ENCODE measurements around the gene NPFFR1. TPM values are rescaled to one million over a fixed set of nuclear protein-coding genes. Genes with fewer than 3 reads are reported as not detected.

Gene NPFFR1
- total RNA-seq, 4 donors from 2014 or later: 0.19 to 0.32 TPM; not detected in 2

GRCh38 chr10:70268376-70268775 is 15.4 kb downstream of the NPFFR1 start:
- peaks cover 0 to 22% (median 0%) of the 10 kb centered on the region in 3 donors for H3K4me1 ChIP-seq
- intact Hi-C loops (cut with DNase I): no loop called here
- no peak for DNase-seq
- no peak overlapping the region for H3K4me3 ChIP-seq
- no peak overlapping the region for H3K27ac ChIP-seq
- 88 to 89% methylated on average over 3 to 4 of the region's 4 CpGs for WGBS, 2 donors
- TF ChIP-seq, protein P1, sequence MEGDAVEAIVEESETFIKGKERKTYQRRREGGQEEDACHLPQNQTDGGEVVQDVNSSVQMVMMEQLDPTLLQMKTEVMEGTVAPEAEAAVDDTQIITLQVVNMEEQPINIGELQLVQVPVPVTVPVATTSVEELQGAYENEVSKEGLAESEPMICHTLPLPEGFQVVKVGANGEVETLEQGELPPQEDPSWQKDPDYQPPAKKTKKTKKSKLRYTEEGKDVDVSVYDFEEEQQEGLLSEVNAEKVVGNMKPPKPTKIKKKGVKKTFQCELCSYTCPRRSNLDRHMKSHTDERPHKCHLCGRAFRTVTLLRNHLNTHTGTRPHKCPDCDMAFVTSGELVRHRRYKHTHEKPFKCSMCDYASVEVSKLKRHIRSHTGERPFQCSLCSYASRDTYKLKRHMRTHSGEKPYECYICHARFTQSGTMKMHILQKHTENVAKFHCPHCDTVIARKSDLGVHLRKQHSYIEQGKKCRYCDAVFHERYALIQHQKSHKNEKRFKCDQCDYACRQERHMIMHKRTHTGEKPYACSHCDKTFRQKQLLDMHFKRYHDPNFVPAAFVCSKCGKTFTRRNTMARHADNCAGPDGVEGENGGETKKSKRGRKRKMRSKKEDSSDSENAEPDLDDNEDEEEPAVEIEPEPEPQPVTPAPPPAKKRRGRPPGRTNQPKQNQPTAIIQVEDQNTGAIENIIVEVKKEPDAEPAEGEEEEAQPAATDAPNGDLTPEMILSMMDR (IDR thresholded peaks at IDR 0.05): no peak
- no peak for TF ChIP-seq POLR2A (IDR thresholded peaks at IDR 0.05)
- H3K36me3 ChIP-seq: no peaks in the 10 kb centered on the region
- no peaks in the 10 kb centered on the region for H3K9me3 ChIP-seq
- peaks cover 0 to 5% (median 0%) of the 10 kb centered on the region in 4 donors for H3K27me3 ChIP-seq

GRCh38 chr10:70267161-70267933 is 16.5 kb downstream of the NPFFR1 start:
- intact Hi-C loops (cut with DNase I): no loop called here
- DNase-seq: no peak
- peak overlapping the region in 1 of 4 donors; percentile 21 for H3K27ac ChIP-seq

DNA sequence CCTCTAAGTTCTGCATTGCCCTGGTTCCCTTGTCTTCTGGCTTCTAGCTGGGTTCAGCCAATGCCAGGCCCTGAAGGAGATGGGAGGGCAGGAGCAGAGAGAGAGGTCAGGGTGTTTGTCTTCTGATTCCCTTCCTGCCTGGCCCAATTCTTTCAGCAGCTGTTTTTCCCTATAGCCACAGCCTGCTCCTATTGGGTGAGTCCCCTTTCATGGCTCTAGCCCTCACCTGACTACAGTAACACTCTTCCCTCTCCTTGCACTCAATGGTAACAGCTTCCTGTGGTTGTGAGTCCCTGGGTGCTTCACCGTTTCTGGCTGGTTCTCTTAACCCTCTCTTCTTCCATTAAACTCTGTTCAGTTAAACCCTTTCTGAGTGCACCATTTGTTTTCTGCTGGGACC is 17.1 kb downstream of the NPFFR1 start:
- peaks cover 0 to 11% (median 0%) of the 10 kb centered on the region in 3 donors for H3K4me1 ChIP-seq
- H3K27ac ChIP-seq: no peak overlapping the region
- DNase-seq: no peak
- WGBS, 2 donors: 22 to 85% methylated on average over 1 of the region's 1 CpG
- H3K36me3 ChIP-seq: no peaks in the 10 kb centered on the region
- H3K9me3 ChIP-seq: no peaks in the 10 kb centered on the region
- H3K4me3 ChIP-seq: no peak overlapping the region
- intact Hi-C loops (cut with DNase I): no loop called here
- TF ChIP-seq POLR2A (IDR thresholded peaks at IDR 0.05): no peak
- TF ChIP-seq, protein P1 (IDR thresholded peaks at IDR 0.05): no peak
- H3K27me3 ChIP-seq: peaks cover 0 to 5% (median 0%) of the 10 kb centered on the region in 4 donors

More at GRCh38 chr10:70267161-70267933, 16.5 kb downstream of the NPFFR1 start:
- H3K27me3 ChIP-seq: peaks cover 0 to 5% (median 0%) of the 10 kb centered on the region in 4 donors
- H3K9me3 ChIP-seq: no peaks in the 10 kb centered on the region
- no peak overlapping the region for H3K4me3 ChIP-seq
- H3K4me1 ChIP-seq: peaks cover 0 to 13% (median 0%) of the 10 kb centered on the region in 3 donors
- no peaks in the 10 kb centered on the region for H3K36me3 ChIP-seq
- WGBS, 2 donors: 55 to 65% methylated on average over 7 to 8 of the region's 9 CpGs
- TF ChIP-seq, protein P1 (IDR thresholded peaks at IDR 0.05): peak in 1 of 6 experiments; percentile 20
- no peak for TF ChIP-seq POLR2A (IDR thresholded peaks at IDR 0.05)

GRCh38 chr10:70266056-70266455 is 17.7 kb downstream of the NPFFR1 start:
- Histone ChIP-seq H3K9me3 (no peaks in the 10 kb centered on the region), H3K4me3 (no peak overlapping the region), H3K4me1 (peaks cover 0 to 11% (median 0%) of the 10 kb centered on the region in 3 donors), H3K36me3 (no peaks in the 10 kb centered on the region), H3K27ac (no peak overlapping the region), H3K27me3 (peaks cover 0 to 5% (median 0%) of the 10 kb centered on the region in 4 donors)
- WGBS, 2 donors: 86 to 96% methylated on average over 6 to 7 of the region's 7 CpGs
- TF ChIP-seq POLR2A (IDR thresholded peaks at IDR 0.05): no peak
- TF ChIP-seq, protein P1 (IDR thresholded peaks at IDR 0.05): no peak
- no peak for DNase-seq
- intact Hi-C loops (cut with DNase I): no loop called here

- intact Hi-C loops (cut with DNase I): no loop called here
- Histone ChIP-seq H3K4me1 (peaks cover 0 to 11% (median 0%) of the 10 kb centered on the region in 3 donors), H3K27ac (no peak overlapping the region), H3K4me3 (no peak overlapping the region), H3K36me3 (no peaks in the 10 kb centered on the region), H3K27me3 (peaks cover 0 to 11% (median 0%) of the 10 kb centered on the region in 4 donors), H3K9me3 (no peaks in the 10 kb centered on the region)
- no peak for TF ChIP-seq POLR2A (IDR thresholded peaks at IDR 0.05)
- TF ChIP-seq, protein P1 (IDR thresholded peaks at IDR 0.05): peak in 1 of 6 experiments; percentile 6
- no peak for DNase-seq
- WGBS, 2 donors: 54 to 81% methylated on average over 6 to 7 of the region's 10 CpGs
These were observed 18.6 kb downstream of the NPFFR1 start for GRCh38 chr10:70265032-70265689.

All from esophagus squamous epithelium (tissue), 5 donors.